ENCODE data around the gene CCNF. TPM values are rescaled to one million over a fixed set of nuclear protein-coding genes. Genes with fewer than 3 reads are reported as not detected.
"Not testable (repeated sequence)": the region's sequence is repeated elsewhere in the genome, so short reads cannot be mapped to it uniquely, and the experiment has no call there.

The CCNF gene
- total and polyA plus RNA-seq, 2 donors: 2.2 to 9.6 TPM

- H3K27ac ChIP-seq (ENCODE audit: low read depth): no peak overlapping the region
- WGBS: 92% methylated on average over 9 of the region's 9 CpGs
- peaks cover 7% of the 10 kb centered on the region for H3K36me3 ChIP-seq (ENCODE audit: insufficient read depth)
- no peak for DNase-seq (ENCODE audit: extremely low spot score)
- no peak overlapping the region for H3K4me3 ChIP-seq (ENCODE audit: low read depth, low read length)
- H3K4me1 ChIP-seq (ENCODE audit: insufficient read depth): peaks cover 1% of the 10 kb centered on the region
These were observed 6.9 kb downstream of the CCNF start for GRCh38 chr16:2436110-2436509.

- no peak overlapping the region for H3K27ac ChIP-seq (ENCODE audit: low read depth)
- H3K36me3 ChIP-seq (ENCODE audit: insufficient read depth): peaks cover 7% of the 10 kb centered on the region
- 96% methylated on average over 24 of the region's 24 CpGs for WGBS
- no peak for DNase-seq (ENCODE audit: extremely low spot score)
- H3K4me3 ChIP-seq (ENCODE audit: low read depth, low read length): no peak overlapping the region
- no peaks in the 10 kb centered on the region for H3K4me1 ChIP-seq (ENCODE audit: insufficient read depth)
These were observed 8.0 kb downstream of the CCNF start for GRCh38 chr16:2437032-2437790.

- no peak for DNase-seq (ENCODE audit: extremely low spot score)
- WGBS: 95% methylated on average over 14 of the region's 14 CpGs
- Histone ChIP-seq H3K4me3 (ENCODE audit: low read depth, low read length) (no peak overlapping the region), H3K36me3 (ENCODE audit: insufficient read depth) (peaks cover 7% of the 10 kb centered on the region), H3K4me1 (ENCODE audit: insufficient read depth) (no peaks in the 10 kb centered on the region), H3K27ac (ENCODE audit: low read depth) (no peak overlapping the region)
These were observed 8.9 kb downstream of the CCNF start for GRCh38 chr16:2438121-2438520.

- Histone ChIP-seq H3K27ac (ENCODE audit: low read depth) (no peak overlapping the region), H3K4me3 (ENCODE audit: low read depth, low read length) (no peak overlapping the region), H3K4me1 (ENCODE audit: insufficient read depth) (no peaks in the 10 kb centered on the region), H3K36me3 (ENCODE audit: insufficient read depth) (peaks cover 7% of the 10 kb centered on the region)
- no peak for DNase-seq (ENCODE audit: extremely low spot score)
- WGBS: 97% methylated on average over 11 of the region's 11 CpGs
These were observed 10.4 kb downstream of the CCNF start for GRCh38 chr16:2439598-2439997.

DNA sequence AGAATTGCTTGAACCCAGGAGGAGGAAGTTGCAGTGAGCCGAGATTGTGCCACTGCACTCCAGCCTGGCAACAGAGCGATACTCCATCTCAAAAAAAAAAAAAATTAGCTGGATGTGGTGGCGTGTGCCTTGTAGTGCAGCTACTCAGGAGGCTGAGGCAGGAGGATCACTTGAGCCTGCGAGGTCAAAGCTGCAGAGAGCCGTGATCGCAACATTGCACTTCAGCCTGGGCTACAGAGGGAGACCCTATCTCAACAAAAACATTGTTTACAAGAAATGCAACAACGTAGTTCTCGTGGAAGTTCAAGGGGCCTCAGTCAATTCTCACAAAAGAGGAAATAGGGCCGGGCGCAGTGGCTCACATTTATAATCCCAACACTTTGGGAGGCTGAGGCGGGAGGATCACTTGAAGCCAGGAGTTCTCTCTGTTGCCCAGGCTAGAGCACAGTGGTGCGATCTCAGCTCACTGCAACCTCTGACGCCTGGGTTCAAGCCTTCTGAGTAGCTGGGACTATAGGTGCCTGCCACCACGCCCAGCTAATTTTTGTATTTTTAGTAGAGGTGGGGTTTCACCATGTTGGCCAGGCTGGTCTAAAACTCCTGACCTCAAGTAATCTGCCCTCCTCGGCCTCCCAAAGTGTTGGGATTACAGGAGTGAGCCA, 12.0 kb downstream of the CCNF start:
- not testable (repeated sequence) for DNase-seq (ENCODE audit: extremely low spot score); H3K4me1 ChIP-seq (ENCODE audit: insufficient read depth); H3K4me3 ChIP-seq (ENCODE audit: low read depth, low read length); H3K27ac ChIP-seq (ENCODE audit: low read depth); H3K36me3 ChIP-seq (ENCODE audit: insufficient read depth)
- 90% methylated on average over 15 of the region's 15 CpGs for WGBS

DNA sequence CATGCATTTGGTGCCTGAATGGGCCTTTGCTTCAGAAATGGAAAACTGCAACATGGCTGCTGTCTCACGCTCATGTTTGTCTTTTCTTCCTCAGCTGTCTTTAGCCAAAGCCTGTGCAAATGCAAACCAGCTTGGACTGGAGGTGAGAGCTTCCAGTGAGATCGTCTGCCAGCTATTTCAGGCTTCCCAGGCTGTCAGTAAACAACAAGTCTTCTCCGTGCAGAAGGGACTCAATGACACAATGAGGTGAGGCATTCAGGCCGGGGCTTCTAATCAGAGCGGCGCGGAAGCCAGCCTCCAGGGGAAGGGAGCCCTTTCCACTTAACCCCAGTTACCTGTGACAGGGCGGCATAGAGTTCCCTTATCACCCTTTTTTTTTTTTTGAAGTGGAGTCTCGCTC, 14.3 kb downstream of the CCNF start:
- whole genome bisulfite sequencing: 91% methylated on average over 9 of the region's 9 CpGs
- DNase-seq (ENCODE audit: extremely low spot score): no peak
- Histone ChIP-seq H3K4me3 (ENCODE audit: low read depth, low read length) (no peak overlapping the region), H3K27ac (ENCODE audit: low read depth) (no peak overlapping the region), H3K36me3 (ENCODE audit: insufficient read depth) (peaks cover 4% of the 10 kb centered on the region), H3K4me1 (ENCODE audit: insufficient read depth) (no peaks in the 10 kb centered on the region)

DNA sequence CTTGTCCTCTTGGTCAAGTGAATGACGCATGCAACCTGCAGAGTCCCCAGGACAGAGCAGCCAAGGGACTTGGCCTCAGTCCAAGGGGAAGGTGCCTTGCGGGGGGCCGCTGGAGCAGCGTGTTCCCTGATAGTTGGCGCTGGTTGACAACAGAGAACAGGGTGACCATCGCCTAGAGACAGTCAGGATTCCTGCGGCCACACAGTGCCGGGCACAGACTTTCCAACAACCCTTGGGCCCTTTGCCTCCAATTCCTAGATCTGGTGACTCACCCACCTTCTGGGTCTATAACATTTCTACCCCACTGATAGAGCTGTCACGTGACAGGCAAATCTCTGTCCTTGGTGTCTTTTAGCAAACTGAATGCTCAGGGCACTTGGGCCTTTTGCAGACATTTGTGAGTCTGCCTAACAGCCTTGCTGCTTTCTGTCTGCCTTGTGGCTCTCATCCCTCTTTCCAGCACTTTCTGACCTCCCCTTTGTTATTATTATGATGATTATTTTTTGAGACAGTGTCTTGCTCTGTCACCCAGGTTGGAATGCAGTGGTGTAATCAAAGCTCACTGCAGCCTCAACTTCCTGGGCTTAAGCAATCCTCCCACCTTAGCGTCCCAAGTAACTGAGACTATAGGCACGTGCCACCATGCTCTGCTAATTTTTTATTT, 18.8 kb downstream of the CCNF start:
- Histone ChIP-seq H3K27ac (ENCODE audit: low read depth) (no peak overlapping the region), H3K4me1 (ENCODE audit: insufficient read depth) (no peaks in the 10 kb centered on the region), H3K36me3 (ENCODE audit: insufficient read depth) (peaks cover 2% of the 10 kb centered on the region), H3K4me3 (ENCODE audit: low read depth, low read length) (no peak overlapping the region)
- 94% methylated on average over 11 of the region's 11 CpGs for WGBS
- DNase-seq (ENCODE audit: extremely low spot score): no peak

- Histone ChIP-seq H3K27ac (ENCODE audit: low read depth) (no peak overlapping the region), H3K36me3 (ENCODE audit: insufficient read depth) (peaks cover 2% of the 10 kb centered on the region), H3K4me1 (ENCODE audit: insufficient read depth) (no peaks in the 10 kb centered on the region), H3K4me3 (ENCODE audit: low read depth, low read length) (no peak overlapping the region)
- WGBS: 96% methylated on average over 25 of the region's 25 CpGs
- no peak for DNase-seq (ENCODE audit: extremely low spot score)
These were observed 19.9 kb downstream of the CCNF start for GRCh38 chr16:2449118-2449517.

DNA sequence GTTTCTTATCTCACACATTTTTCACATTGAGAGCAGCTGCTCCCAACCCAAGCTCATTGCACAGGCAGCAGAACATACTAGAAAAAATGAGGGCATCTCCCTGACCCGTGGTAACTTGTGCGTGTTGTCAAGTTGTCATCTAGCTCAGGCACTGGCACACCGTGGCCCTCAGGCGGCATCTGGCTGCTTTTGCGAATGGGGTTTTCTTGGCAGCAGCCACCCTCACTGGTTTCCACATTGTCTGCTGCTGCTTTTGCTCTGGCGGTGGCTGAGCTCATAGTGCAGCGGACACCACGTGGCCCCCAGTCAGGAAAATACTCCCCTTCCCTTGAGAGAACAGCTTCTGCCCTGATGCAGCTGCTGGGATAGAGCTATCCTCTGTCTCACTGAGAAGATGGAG, 21.3 kb downstream of the CCNF start:
- Histone ChIP-seq H3K27ac (ENCODE audit: low read depth) (no peak overlapping the region), H3K36me3 (ENCODE audit: insufficient read depth) (peaks cover 2% of the 10 kb centered on the region), H3K4me1 (ENCODE audit: insufficient read depth) (no peaks in the 10 kb centered on the region), H3K4me3 (ENCODE audit: low read depth, low read length) (no peak overlapping the region)
- DNase-seq (ENCODE audit: extremely low spot score): no peak
- WGBS: 95% methylated on average over 8 of the region's 8 CpGs

GRCh38 chr16:2450975-2451381, 21.7 kb downstream of the CCNF start:
- Histone ChIP-seq H3K36me3 (ENCODE audit: insufficient read depth) (peaks cover 2% of the 10 kb centered on the region), H3K4me3 (ENCODE audit: low read depth, low read length) (no peak overlapping the region), H3K4me1 (ENCODE audit: insufficient read depth) (no peaks in the 10 kb centered on the region), H3K27ac (ENCODE audit: low read depth) (no peak overlapping the region)
- DNase-seq (ENCODE audit: extremely low spot score): no peak
- WGBS: 93% methylated on average over 19 of the region's 19 CpGs

- no peak for DNase-seq (ENCODE audit: extremely low spot score)
- WGBS: 95% methylated on average over 18 of the region's 18 CpGs
- Histone ChIP-seq H3K27ac (ENCODE audit: low read depth) (no peak overlapping the region), H3K36me3 (ENCODE audit: insufficient read depth) (no peaks in the 10 kb centered on the region), H3K4me1 (ENCODE audit: insufficient read depth) (no peaks in the 10 kb centered on the region), H3K4me3 (ENCODE audit: low read depth, low read length) (no peak overlapping the region)
These were observed 22.6 kb downstream of the CCNF start for GRCh38 chr16:2451851-2452320.

DNA sequence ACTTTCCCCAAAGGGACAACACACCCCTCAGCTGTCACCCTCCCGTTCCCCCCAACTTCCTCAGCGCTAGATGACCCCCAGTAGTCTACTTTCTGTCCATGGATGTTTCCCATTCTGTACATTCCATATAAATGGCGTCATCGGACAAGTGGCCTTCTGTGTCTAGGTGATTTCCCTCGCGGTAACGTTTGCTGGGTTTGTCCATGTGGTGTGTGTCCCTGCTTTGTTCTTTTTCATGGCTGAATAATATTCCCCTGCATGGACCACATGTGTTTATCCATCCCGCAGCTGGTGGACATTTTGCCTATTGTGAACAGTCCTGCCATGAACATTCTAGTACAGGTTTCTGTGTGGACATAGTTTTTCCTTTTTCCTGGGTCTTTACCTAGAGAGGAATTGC, 23.4 kb downstream of the CCNF start:
- WGBS: 95% methylated on average over 8 of the region's 8 CpGs
- Histone ChIP-seq H3K27ac (ENCODE audit: low read depth) (no peak overlapping the region), H3K4me1 (ENCODE audit: insufficient read depth) (no peaks in the 10 kb centered on the region), H3K4me3 (ENCODE audit: low read depth, low read length) (no peak overlapping the region), H3K36me3 (ENCODE audit: insufficient read depth) (no peaks in the 10 kb centered on the region)
- DNase-seq (ENCODE audit: extremely low spot score): no peak

GRCh38 chr16:2455081-2455845, 26.0 kb downstream of the CCNF start:
- Histone ChIP-seq H3K4me1 (ENCODE audit: insufficient read depth) (no peaks in the 10 kb centered on the region), H3K4me3 (ENCODE audit: low read depth, low read length) (no peak overlapping the region), H3K36me3 (ENCODE audit: insufficient read depth) (no peaks in the 10 kb centered on the region), H3K27ac (ENCODE audit: low read depth) (no peak overlapping the region)
- WGBS: 92% methylated on average over 28 of the region's 28 CpGs
- DNase-seq (ENCODE audit: extremely low spot score): no peak
